ENCODE results near the gene CRYGB. TPM values are rescaled to one million over a fixed set of nuclear protein-coding genes. Genes with fewer than 3 reads are reported as not detected.

The CRYGB gene
- total RNA-seq, 1 experiment from 2014 or later = not detected

DNA sequence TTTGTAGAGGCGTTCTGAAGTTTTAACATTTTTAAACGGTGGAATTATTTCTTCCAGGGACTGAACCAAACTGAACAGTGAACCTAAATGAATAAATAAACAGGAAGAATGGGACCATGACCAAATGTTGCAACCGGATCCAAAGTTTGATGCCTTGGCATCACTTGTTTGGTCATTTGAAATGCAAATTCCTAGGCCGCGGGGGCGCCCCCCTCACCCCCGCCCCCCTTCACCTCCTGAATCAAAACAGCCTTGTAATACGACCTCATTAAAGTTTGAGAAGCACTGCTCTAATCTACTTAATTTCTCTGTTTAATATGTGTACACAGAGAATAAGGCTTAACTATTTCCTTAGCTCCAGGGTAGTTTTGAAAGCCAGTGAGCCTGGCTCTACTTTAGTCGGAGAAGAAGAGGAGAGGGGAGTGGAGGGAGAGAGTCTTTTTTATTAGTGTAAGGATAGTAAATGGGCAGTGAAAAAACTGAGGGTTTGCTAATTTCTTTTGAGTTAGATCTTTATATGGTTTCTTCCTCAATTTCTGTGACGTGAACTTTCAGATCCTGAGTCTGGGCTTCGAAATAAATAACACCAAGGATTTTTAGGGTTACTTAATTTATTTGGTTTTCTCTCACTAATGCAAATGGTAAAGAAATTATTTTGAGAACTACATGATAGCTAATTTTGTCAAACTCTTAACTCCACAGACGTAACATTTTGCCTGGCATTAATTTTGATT is 38.2 kb upstream of the CRYGB start:
- POLR2A ChIA-PET = no interaction called here
- BruUV-seq (replicated peaks) = no TSS peak
- peaks cover 8% of the 10 kb centered on the region for H3K27me3 Mint-ChIP-seq (ENCODE audit: insufficient read depth, unreplicated experiment)
- no peaks in the 10 kb centered on the region for H3K4me1 Mint-ChIP-seq (ENCODE audit: insufficient read depth, unreplicated experiment)
- no peaks in the 10 kb centered on the region for H3K36me3 Mint-ChIP-seq (ENCODE audit: insufficient read depth, unreplicated experiment)
- H3K9me3 Mint-ChIP-seq (ENCODE audit: unreplicated experiment) = no peaks in the 10 kb centered on the region
- CTCF ChIA-PET = interaction anchor here (0.5 kb wide), 1 partner anchor 9 kb away, joined by 3 read pairs; no protein-coding TSS in a partner anchor
- intact Hi-C loops (cut with micrococcal nuclease) = no loop called here
- DNase-seq (ENCODE audit: unreplicated experiment) = no peak
- H3K4me3 Mint-ChIP-seq (ENCODE audit: unreplicated experiment) = no peak overlapping the region
- H3K27ac Mint-ChIP-seq (ENCODE audit: low read depth, unreplicated experiment) = no peak overlapping the region
- TF ChIP-seq, protein P1, sequence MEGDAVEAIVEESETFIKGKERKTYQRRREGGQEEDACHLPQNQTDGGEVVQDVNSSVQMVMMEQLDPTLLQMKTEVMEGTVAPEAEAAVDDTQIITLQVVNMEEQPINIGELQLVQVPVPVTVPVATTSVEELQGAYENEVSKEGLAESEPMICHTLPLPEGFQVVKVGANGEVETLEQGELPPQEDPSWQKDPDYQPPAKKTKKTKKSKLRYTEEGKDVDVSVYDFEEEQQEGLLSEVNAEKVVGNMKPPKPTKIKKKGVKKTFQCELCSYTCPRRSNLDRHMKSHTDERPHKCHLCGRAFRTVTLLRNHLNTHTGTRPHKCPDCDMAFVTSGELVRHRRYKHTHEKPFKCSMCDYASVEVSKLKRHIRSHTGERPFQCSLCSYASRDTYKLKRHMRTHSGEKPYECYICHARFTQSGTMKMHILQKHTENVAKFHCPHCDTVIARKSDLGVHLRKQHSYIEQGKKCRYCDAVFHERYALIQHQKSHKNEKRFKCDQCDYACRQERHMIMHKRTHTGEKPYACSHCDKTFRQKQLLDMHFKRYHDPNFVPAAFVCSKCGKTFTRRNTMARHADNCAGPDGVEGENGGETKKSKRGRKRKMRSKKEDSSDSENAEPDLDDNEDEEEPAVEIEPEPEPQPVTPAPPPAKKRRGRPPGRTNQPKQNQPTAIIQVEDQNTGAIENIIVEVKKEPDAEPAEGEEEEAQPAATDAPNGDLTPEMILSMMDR (IDR thresholded peaks at IDR 0.05; ENCODE audit: unreplicated experiment) = no peak

DNA sequence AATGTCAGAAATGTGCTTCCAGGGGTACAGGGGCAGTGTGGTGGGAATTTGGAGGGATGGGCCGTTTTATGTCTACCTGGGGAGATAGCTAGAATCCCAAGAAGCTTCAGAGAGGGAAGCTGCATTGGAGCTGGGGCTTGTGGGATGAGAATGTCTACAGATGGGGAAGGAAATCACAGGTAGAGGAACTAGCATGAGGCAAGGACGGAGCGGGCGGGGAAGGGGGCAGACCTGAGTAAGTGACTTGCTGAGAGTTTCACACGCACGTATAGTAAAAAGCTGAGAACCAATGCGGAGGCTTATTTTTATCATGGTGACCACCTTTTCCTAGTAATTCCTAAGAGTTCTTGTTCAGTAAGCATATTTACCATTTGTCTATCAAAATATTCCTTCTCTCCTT is 37.6 kb upstream of the CRYGB start:
- ChIA-PET POLR2A (no interaction called here), CTCF (no interaction called here)
- H3K36me3 Mint-ChIP-seq (ENCODE audit: insufficient read depth, unreplicated experiment) = no peaks in the 10 kb centered on the region
- H3K4me3 Mint-ChIP-seq (ENCODE audit: unreplicated experiment) = no peak overlapping the region
- peaks cover 8% of the 10 kb centered on the region for H3K27me3 Mint-ChIP-seq (ENCODE audit: insufficient read depth, unreplicated experiment)
- BruUV-seq (replicated peaks) = no TSS peak
- no peak for DNase-seq (ENCODE audit: unreplicated experiment)
- no peaks in the 10 kb centered on the region for H3K4me1 Mint-ChIP-seq (ENCODE audit: insufficient read depth, unreplicated experiment)
- TF ChIP-seq, protein P1 (IDR thresholded peaks at IDR 0.05; ENCODE audit: unreplicated experiment) = no peak
- H3K9me3 Mint-ChIP-seq (ENCODE audit: unreplicated experiment) = no peaks in the 10 kb centered on the region
- no peak overlapping the region for H3K27ac Mint-ChIP-seq (ENCODE audit: low read depth, unreplicated experiment)
- intact Hi-C loops (cut with micrococcal nuclease) = no loop called here

DNA sequence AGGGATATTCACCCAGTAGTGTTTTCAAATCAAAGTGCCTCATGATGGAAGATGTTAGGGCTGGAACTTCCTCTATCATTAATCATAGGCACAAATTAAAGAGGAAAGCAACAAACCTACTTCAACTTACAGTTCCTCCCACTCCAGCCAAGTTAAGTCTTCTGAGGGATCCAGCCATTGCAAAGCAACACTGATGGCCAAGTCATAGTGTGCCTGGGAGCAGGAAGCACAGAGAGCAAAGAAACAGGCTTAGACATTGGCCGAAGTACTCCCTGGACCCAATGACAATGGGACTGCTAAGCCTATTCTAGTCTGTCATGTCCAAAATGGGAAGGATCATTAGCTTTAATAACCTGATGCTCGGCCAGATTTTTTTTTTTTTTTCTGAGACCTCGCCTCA is 36.9 kb upstream of the CRYGB start:
- CTCF ChIA-PET = no interaction called here
- TF ChIP-seq, protein P1 (IDR thresholded peaks at IDR 0.05; ENCODE audit: unreplicated experiment) = no peak
- H3K36me3 Mint-ChIP-seq (ENCODE audit: insufficient read depth, unreplicated experiment) = no peaks in the 10 kb centered on the region
- H3K4me3 Mint-ChIP-seq (ENCODE audit: unreplicated experiment) = no peak overlapping the region
- POLR2A ChIA-PET = no interaction called here
- H3K27ac Mint-ChIP-seq (ENCODE audit: low read depth, unreplicated experiment) = no peak overlapping the region
- no TSS peak for BruUV-seq (replicated peaks)
- intact Hi-C loops (cut with micrococcal nuclease) = no loop called here
- DNase-seq (ENCODE audit: unreplicated experiment) = no peak
- H3K4me1 Mint-ChIP-seq (ENCODE audit: insufficient read depth, unreplicated experiment) = no peaks in the 10 kb centered on the region
- H3K27me3 Mint-ChIP-seq (ENCODE audit: insufficient read depth, unreplicated experiment) = peaks cover 8% of the 10 kb centered on the region
- H3K9me3 Mint-ChIP-seq (ENCODE audit: unreplicated experiment) = no peaks in the 10 kb centered on the region

DNA sequence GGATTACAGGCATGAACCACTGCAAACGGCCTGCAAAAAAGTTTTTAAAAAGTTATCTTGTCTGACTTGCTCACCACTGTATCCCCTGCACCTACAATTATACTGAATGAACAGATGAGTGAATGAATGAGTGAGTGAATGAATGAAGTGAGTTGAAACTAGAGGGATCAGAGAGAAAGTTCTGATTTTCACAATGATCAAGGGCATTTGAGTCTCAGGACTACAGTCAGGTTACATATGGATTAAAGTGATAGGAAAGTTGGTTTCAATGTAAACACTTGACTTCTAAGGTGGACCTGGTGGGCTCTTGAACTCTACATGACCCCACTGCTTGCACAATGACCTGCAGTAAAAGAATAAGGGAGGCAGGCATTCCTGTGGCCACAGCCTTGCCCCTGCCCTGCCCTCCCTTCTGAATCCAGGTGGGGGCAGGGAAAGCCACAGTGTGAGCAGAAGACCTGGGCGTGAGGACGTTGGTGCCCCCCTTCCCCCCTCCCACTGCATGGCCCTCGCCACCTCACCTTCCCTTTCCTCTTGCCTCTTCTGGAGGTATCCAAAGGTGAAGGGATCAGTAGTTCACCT is 33.2 kb upstream of the CRYGB start:
- Mint-ChIP-seq H3K4me1 (ENCODE audit: insufficient read depth, unreplicated experiment) (no peaks in the 10 kb centered on the region), H3K36me3 (ENCODE audit: insufficient read depth, unreplicated experiment) (no peaks in the 10 kb centered on the region), H3K9me3 (ENCODE audit: unreplicated experiment) (no peaks in the 10 kb centered on the region), H3K27me3 (ENCODE audit: insufficient read depth, unreplicated experiment) (no peaks in the 10 kb centered on the region), H3K27ac (ENCODE audit: low read depth, unreplicated experiment) (no peak overlapping the region), H3K4me3 (ENCODE audit: unreplicated experiment) (no peak overlapping the region)
- intact Hi-C loops (cut with micrococcal nuclease) = no loop called here
- BruUV-seq (replicated peaks) = no TSS peak
- ChIA-PET POLR2A (no interaction called here), CTCF (no interaction called here)
- no peak for DNase-seq (ENCODE audit: unreplicated experiment)
- TF ChIP-seq, protein P1 (IDR thresholded peaks at IDR 0.05; ENCODE audit: unreplicated experiment) = no peak

All from MCF 10A (cell line).